PC-9 (cell line): Measurements from ENCODE around the gene TMEM86A.

ENCODE experiments used
- CTCF ChIP-seq: fragments of 200-600 bp; sonication (generic); conservative IDR thresholded peaks from 2 replicates; pipeline ENCODE4 v1.6.1; 2017; ENCODE audit warnings: mixed run types, antibody characterized with exemption, mild to moderate bottlenecking, moderate library complexity
- EZH2 ChIP-seq: fragments of 200-600 bp; sonication (generic); IDR thresholded peaks from 2 replicates; pipeline ENCODE4 v1.8.0; 2017; ENCODE audit warnings: antibody characterized with exemption, low read depth

DNA sequence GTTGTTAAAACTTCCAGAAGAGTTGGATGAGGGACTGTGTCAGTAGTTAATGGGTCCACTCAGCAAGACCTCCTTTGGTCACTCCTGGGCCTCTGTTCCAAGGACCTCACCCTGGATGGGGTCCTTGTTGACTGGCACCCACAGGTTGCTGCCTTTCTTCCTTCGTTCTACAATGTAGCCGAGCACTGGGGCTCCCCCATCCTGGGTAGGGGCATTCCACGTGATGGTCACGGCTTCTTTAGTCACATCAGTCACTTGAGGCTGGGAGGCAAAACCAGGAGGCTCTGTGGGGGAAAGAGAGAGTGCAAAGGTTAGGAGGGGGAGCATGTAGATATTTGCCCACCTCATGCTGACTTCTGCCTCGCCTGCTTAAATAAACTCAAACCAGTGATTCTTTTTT, 12.0 kb downstream of the TMEM86A start:
- TF ChIP-seq CTCF (no peak), EZH2 (no peak)
